HUDEP-2 (cell line): Measurements from ENCODE around the gene AHNAK2.

Source experiments
- DNase-seq, 76 experiments: peaks; one replicate each; lab custom pipeline; 2025; ENCODE audit not compliant: unreplicated experiment in 76 of 76; lab: John Stamatoyannopoulos, UW

AHNAK2 gene

DNA sequence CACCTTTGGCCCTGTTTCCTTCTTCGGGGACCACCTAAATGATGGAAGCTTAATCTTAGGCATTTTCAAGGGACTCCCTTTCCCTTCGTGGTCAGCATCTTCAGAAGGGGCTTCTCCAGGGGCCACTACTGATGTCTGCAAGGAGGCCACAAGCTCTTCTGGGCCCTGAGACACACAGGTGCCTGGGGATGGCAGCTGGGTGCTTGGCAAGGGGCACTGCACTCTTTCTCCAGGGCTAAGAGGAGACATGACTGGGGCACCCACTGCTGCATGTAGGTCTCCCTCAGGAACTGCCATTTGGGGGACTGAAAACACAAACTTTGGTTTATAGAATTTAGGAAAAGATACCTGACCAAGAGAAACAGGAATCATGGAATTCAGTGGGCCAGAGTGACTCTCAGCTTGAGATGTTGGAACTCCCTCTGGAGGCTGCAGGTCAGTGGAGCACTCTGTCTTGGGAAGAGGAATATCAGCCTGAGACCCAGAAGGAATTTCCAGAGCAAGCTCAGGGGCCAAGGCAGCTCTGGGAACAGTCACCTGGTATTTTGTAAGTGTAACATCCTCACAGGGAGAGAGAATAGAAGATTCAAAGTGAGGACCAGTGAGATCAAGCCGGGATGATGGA is 37.5 kb downstream of the AHNAK2 start:
- DNase-seq = no peak

DNA sequence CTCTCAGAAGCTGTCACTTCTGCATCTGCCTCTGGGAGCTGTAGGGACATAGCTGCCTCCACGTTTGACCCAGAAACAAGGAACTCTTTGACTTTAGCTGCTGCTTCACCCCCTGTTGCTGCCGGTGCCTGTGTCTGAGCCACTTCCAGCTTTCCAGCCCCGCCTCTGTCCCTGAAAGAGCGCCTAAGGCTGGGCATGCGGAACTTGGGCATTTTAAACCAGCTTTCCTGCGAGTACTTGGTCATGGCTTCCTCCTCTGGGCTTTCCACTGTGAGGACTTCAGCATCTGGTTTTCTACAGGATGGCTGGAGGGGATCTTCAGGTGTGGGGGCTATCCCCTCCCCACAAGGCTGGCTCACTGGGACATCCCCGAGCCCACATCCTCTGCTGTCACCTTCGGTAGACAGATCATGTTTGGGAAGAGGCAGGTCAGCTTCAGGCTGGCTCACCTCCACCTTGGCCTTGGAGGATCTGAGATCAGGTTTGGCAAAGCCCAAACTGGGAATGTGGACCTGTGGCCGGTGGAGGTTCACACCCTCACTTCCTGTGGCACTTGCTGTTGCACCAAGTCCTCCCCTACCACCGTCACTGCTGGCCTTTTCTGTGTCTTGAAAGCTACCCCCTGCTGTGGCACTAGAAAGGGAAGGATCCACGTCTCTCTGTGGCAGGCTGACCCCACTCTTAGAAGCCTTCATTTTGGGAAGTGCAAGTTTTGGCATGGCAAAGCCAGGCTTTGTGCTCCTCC is 38.3 kb downstream of the AHNAK2 start:
- no peak for DNase-seq

DNA sequence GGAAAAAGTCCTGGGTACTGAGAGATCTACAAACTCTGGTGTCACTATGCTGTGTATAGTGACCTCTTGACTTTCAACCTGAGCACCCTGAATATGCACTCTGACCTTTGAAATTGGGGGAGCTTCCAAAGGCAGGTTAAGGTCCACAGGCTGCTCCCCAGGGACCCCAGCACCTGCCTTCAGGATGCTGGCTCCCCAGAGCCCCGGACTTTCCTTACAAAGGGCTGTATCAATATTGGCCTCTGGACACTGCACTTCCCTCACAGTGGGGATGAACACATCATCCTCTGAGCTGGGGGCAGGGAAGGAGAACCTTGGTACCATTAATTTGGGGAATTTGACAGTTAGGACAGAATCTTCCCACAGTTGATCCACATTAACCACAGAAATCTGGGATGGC is 39.2 kb downstream of the AHNAK2 start:
- no peak for DNase-seq

DNA sequence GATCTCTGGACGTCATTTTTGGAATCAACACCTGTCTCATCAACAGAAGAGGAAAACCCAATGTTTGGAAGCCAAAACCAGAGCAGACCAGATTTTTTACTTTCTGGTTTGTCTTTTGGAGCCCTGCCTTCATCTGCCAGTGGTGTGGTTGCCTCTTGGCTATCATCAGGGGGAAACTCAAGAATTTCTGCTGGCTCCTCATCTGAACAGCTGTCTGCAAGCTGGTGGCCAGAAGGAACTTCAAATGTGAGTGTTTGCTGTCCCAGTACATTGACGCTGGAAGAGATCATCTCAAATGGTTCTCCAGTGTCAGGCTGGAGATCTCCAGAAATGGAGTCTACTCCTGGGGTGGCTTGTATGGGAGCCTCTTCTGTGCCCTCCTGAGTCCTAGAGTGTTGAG is 39.7 kb downstream of the AHNAK2 start:
- no peak for DNase-seq

DNA sequence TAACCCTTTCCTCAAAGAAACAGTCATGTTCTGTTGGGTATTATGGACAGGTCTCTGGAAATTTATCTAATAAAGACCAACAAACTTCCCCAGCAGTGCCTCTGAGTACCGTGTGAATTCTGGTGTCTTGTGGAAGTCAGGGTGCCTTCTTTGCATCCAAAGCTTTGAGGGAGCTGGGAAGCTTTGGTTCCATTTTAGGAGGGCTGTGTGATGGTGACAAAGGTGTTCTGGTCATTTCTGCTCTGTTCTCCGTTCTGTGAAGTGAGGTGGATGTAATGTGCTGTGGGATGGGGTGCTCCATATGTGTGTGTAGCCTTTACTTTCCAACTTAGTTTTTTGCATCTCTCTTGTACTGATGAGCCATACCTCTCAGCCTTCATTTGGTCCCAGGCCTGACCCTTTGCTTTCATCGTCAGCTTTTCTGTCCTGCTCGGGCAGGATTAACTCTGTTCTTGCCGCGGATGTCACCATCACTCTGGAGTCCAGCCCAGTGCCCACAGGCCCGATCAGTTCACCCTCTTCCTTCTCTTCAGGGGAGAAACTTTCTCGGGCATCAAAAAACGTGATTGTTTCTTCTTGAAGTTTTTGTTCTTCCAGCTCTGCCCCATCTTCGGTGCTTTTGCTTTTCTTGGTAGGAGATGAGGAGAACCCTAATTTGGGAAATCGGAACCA is 40.3 kb downstream of the AHNAK2 start:
- no peak for DNase-seq

DNA sequence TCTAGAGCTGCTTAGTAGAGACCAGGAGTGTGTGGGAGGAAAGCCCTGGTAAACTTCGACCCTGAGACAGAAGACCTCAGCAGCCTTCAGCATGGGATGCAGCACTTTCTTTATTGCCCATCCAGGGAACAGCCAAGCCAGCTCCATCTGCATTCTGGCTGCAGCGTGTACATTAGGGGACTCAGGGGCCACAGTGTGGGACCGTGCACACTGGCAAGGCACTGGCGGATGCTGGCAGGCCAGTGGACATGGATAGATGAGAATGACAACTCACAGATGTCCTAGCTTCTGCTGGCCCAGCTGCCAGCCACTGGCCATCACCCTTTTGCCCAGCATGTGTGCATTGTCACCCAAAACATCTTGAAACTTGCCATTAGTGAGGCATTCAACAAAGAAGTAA is 41.0 kb downstream of the AHNAK2 start:
- DNase-seq = no peak

DNA sequence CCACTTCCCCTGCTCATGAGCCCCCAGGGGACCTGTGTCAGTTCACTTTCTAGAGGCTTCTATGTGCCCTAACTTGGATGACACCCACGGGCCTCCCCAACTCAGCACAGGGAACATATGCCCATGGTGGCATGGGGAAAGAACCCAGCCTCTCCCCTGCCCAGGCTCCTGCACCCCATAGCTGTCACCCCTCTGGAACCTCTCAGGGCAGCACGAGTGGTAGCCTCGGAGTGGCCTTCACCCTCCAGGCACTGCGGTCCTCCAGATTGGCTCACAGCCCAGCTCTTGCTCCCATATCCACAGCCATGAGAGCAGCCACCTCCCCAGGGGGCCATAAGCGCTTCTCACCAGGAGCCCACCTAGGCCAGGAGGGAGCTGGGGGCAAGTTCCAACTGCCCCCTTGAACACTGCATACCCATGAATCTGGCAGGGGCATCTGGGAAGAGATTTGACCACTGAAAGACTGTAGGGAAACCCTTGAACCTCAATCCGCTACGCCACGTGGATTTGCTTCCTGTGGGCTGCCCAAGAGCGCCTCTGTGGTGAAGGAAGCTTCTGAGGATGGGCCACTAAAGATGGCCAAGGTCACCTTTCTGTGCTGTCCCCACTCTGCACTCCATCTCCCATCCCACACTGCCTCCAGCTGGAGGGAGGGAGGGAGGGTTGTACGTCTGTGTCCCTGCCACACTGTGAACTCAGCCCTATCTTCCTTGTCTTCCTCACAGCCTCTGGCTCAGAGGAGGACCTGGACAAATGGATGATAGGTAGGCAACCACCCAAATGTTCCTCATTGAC is 41.6 kb downstream of the AHNAK2 start:
- no peak for DNase-seq

DNA sequence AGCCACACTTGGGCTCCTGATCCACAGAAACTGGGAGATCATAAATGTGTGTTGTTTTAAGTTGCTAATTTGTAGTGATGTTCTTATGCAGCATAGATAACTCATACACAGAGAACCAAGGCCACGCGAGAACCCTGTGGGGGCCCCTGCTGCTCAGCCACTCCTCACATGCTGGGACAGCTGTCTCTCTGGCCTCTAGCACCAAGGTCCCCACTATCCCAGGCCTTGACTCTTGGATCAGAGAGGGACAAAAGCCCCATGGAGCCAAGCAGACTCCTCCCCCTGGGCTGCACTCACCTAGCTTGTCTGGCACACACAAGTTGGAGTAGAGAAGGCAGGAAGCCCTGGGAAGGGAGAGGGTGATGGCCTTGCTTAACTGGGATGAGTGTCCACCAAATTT is 42.2 kb downstream of the AHNAK2 start:
- no peak for DNase-seq

DNA sequence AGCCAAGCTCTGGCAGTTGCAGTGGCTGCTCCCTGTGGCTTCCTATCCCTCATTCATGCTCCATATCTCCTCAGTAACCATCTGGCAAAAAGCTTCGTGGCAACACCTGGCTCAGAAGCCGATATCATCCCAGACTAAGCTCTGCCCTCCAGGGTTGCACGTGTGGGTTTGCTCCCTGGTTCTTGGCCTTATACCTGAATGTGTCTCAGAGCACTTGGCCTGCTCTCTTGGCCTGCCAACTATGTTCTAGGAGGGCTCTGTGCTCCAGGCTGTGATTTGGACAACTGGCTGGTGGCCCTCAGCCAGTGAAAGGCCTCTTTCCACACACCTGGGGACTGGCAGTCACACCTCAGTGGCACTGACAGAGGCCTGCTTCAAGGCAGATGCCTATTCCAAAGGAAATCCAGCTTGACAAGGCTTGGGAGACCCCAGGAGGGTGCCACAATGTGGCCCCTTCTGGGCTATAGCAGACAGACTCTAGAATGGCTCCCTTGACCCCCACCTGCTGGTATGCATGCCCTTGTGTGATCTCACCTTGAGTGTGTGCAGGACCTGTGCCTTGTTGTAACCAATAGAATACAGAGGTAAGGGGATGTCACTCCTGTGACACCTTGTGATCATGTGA is 43.0 kb downstream of the AHNAK2 start:
- no peak for DNase-seq

DNA sequence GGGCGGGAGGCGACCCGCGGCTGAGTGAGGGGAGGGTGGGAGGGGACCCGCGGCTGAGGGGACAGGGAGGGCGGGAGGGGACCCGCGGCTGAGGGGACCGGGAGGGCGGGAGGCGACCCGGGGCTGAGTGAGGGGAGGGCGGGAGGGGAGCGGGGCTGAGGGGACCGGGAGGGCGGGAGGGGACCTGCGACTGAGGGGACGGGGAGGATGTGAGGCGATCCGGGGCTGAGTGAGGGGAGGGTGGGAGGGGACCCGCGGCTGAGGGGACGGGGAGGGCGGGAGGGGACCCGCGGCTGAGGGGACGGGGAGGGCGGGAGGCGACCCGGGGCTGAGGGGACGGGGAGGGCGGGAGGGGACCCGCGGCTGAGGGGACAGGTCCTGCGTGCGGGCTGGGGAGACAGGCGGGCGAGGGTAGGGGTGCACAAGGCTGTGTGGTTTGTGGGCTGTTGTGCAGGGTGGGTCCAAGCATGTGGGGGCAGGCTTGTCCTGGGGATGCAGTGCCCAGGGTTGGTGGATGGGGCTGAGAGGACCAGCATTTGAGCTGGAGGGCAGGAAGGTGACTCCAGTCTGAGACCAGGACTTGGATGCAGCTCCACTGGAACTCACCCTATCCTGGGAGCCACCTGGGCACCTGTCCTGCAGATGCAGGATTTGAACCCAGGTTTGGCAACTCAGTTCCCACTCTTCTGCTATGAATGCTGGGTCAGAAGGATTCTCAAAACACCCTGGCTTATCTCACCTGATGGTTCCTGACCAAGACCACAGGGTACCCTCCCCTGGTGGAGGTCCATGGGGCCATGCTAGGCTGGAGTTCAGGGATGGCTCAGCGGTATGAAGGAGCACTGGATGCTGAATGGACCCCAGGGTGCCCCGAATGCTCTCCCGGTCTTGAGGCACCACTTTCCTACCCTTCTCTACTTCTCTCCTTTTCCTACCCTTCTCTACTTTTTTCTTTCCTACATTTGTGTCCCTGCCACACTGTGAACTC is 44.1 kb downstream of the AHNAK2 start:
- DNase-seq = no peak

DNA sequence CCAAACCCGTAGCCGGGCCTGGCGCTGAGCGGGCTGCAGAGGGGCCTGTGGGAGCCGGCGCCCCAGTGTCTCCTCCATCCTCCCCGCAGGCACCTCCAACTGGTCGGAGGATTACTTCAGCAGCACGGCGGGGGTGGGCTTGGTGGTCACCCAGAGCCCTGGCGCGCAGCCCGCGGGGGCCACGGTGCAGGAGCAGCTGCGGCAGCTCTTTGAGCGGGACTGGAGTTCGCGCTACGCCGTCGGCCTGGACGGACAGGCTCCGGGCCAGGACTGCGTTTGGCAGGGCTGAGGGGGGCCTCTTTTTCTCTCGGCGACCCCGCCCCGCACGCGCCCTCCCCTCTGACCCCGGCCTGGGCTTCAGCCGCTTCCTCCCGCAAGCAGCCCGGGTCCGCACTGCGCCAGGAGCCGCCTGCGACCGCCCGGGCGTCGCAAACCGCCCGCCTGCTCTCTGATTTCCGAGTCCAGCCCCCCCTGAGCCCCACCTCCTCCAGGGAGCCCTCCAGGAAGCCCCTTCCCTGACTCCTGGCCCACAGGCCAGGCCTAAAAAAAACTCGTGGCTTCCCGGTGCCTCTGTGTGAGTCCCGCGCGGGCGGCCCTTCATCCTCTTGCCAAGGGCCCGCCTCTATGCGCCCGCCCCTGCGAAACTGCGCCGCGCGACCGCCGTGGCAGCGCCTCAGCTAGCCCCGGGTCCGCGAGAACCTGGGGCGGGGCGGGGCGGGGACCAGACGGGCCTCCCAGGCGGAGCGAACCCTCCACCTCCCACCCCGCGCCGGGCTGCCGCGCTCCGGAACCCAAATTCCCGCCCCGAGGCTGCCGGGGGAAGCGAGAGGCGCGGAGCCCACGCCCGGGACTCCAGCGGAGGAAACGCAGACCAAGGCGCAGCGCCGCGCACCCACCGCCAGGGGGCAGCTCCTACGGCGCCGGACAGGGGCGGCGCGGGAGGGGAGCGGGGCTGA is 45.2 kb downstream of the AHNAK2 start:
- peak in 65 of 76 experiments; percentile 5 to 76 (median 58) for DNase-seq

DNA sequence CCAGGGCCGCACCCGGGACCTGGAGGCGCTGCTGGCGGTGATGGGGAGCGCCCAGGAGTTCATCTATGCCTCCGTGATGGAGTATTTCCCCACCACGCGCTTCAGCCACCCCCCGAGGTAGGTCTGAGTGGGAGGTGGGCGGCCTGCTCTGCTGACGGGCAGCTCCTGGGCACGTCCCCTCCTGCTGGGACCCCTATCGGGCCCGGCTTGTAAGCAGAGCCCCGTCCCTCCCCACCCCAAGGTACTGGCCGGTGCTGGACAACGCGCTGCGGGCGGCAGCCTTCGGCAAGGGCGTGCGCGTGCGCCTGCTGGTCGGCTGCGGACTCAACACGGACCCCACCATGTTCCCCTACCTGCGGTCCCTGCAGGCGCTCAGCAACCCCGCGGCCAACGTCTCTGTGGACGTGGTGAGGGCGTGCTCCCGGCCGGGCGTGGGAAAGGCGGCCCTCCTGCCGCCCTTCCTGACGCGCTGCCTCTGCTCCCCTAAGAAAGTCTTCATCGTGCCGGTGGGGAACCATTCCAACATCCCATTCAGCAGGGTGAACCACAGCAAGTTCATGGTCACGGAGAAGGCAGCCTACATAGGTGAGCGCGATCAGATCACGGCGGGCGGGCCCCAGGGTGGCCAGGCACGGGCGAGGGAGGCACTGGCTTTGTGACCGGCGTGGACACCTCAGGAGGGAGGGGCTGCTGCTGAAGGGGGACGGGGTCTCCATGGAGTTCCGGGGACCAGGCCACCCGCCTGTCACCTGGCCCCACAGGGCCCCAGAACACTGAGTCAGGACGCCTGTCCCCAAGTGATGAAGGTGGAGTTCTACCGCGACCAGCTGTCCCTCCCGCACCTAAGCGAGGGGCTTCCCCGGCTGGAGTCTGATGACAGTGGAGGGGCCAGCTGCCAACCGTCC is 46.2 kb downstream of the AHNAK2 start:
- no peak for DNase-seq

DNA sequence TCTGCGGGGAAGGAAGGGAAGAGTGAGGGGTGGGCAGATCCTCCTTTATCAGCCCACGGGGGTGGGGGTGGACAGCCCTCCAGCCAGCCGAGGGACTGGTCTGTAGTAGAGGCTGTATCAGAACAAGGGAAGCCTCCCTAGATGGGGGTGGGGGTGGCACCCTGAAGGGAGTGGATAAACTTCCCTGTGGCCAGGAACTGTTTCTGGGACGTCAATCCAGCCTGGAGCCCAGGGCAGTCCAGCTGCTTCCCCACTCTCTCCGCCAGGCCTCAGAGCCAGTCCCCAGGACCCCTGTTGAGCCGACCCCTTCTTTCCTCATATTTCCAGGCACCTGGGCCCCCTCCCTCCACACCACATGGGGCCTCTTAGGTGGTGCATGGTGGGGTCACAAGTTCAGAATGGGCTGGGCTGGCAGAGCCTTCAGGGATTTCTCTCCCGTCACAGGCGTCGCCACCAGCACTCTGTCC is 46.8 kb downstream of the AHNAK2 start:
- no peak for DNase-seq

DNA sequence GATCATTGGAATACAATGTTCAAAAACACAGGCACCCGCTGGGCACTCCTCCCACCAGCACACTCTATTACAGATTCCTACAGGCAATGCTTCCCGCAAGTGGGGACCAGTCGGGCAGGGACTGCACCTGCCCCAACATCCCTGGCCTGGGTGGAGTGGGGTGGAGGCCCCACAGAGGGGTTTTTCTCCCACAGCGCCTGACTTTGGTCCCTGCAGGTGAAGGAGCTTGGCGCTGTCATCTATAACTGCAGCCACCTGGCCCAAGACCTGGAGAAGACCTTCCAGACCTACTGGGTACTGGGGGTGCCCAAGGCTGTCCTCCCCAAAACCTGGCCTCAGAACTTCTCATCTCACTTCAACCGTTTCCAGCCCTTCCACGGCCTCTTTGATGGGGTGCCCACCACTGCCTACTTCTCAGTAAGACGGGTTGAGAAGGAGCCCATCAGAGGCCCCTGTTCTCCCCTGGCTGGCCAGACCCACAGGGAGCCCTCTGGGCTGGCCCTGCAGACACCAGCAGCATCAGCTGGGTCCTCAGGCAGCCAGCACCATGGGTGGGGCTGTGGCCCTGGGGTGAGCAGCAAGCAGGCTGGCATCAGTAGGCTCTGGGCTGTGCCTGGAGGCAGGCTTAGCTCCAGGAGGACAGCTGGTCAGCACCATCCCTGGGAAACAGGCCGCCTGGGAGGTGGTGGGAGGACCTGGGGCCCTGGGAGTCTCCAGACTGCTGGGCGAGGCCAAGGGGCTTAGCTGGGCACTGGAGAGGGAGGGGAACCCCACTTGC is 47.5 kb downstream of the AHNAK2 start:
- DNase-seq = no peak

DNA sequence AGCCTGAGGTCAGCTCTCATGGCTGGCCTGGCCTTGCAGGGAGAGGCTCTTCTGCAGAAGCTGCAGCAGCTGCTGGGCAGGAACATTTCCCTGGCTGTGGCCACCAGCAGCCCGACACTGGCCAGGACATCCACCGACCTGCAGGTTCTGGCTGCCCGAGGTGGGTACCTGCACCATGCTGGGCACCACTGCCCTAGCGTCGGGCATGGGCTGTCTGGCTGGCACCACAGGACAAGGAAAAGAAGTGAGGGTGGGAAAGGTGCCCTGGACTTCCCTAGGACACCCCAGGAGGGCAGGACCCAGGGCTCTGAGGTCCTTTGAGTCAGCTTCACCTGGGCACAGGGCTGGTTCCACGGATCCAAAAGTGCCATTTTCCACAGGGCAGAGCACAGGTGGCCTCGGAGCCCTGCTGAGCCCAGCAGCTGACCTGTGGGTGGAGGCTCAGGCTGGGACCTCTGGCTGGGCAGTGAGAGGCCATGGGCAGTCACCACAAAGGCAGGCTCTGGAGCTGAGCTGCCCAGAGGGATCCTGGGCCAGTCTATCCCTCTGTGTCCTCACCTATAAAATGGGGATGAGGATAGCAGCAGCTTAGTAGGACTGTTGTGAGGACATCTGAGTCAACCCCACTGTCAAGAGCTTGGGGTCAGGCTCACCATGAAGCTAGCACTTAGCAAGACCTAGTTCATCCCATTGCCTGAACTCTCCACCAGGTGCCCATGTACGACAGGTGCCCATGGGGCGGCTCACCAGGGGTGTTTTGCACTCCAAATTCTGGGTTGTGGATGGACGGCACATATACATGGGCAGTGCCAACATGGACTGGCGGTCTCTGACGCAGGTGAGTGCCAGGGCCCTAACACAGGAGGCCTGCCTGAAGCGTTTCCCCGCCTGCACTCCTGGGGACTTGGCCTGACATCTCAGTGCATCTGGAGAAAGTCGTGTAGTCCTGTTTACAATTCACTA is 48.6 kb downstream of the AHNAK2 start:
- no peak for DNase-seq
